ENCODE results near the gene MAGEF1. TPM values are rescaled to one million over a fixed set of nuclear protein-coding genes. Genes with fewer than 3 reads are reported as not detected.

MAGEF1 gene
- total and polyA plus RNA-seq, 2 of the 13 experiments (the other 11 are each of a cell fraction or from before 2014, with no cell fraction given) = 26.0 to 62.4 TPM

- TF ChIP-seq, protein P1, sequence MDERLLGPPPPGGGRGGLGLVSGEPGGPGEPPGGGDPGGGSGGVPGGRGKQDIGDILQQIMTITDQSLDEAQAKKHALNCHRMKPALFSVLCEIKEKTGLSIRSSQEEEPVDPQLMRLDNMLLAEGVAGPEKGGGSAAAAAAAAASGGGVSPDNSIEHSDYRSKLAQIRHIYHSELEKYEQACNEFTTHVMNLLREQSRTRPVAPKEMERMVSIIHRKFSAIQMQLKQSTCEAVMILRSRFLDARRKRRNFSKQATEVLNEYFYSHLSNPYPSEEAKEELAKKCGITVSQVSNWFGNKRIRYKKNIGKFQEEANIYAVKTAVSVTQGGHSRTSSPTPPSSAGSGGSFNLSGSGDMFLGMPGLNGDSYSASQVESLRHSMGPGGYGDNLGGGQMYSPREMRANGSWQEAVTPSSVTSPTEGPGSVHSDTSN (CRISPR knock-in tag; IDR thresholded peaks at IDR 0.05) = no peak
- TF ChIP-seq HOMEZ (CRISPR knock-in tag; IDR thresholded peaks at IDR 0.05; ENCODE audit: low read depth) = no peak
- TF ChIP-seq RORA (CRISPR knock-in tag; IDR thresholded peaks at IDR 0.05) = no peak
- TF ChIP-seq SYNCRIP (IDR thresholded peaks at IDR 0.05; ENCODE audit: insufficient read depth, low read depth, low read length) = no peak
- TF ChIP-seq, protein P2, sequence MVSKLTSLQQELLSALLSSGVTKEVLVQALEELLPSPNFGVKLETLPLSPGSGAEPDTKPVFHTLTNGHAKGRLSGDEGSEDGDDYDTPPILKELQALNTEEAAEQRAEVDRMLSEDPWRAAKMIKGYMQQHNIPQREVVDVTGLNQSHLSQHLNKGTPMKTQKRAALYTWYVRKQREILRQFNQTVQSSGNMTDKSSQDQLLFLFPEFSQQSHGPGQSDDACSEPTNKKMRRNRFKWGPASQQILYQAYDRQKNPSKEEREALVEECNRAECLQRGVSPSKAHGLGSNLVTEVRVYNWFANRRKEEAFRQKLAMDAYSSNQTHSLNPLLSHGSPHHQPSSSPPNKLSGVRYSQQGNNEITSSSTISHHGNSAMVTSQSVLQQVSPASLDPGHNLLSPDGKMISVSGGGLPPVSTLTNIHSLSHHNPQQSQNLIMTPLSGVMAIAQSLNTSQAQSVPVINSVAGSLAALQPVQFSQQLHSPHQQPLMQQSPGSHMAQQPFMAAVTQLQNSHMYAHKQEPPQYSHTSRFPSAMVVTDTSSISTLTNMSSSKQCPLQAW (CRISPR knock-in tag; IDR thresholded peaks at IDR 0.05) = no peak
- no peak for TF ChIP-seq KDM5B (CRISPR knock-in tag; IDR thresholded peaks at IDR 0.05; ENCODE audit: borderline replicate concordance)
- no peak for TF ChIP-seq ZNF784 (CRISPR knock-in tag; IDR thresholded peaks at IDR 0.05; ENCODE audit: borderline replicate concordance)
Observed at GRCh38 chr3:184694716-184695115, 17.1 kb downstream of the MAGEF1 start (continued).
